LoVo (cell line): Measurements from ENCODE around the gene ABO.
A peak's percentile ranks its signal among the peaks of the same experiment; 100 is the strongest.
"Not testable (repeated sequence)": the region's sequence is repeated elsewhere in the genome, so short reads cannot be mapped to it uniquely, and the experiment has no call there.

ENCODE experiments used
- DNase-seq: peaks from one replicate; pipeline ENCODE4 v3.0.0-alpha.2; 2016; ENCODE audit warnings: low spot score

ABO gene

DNA sequence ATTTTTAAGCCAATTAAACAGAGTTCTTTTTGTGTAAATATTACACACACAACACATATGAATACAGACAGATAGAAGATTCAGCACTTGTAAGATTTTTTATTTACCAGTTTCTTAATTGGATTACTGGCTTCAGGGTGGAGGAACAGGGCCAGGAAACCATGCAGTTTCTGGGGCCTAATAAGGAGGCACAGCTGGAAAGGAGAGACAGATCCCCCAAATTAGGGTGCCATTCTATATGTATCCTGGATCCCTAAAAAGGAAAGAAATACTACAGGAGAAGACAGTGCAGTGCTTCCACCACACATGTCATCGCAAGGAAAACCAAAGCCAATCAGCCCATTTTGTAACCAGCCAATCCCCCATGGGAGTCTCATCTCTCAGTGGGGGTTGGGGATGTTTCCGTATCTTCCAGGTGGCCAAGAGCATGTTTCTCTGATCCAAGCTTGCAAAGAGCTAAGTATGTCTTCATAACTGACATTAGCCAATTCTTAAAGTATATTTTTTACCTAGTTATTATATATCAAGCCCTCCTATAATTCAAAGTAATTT, 15.8 kb upstream of the ABO start:
- no peak for DNase-seq

- DNase-seq, result no peak
These were observed 11.5 kb upstream of the ABO start for GRCh38 chr9:133286523-133286922.

DNA sequence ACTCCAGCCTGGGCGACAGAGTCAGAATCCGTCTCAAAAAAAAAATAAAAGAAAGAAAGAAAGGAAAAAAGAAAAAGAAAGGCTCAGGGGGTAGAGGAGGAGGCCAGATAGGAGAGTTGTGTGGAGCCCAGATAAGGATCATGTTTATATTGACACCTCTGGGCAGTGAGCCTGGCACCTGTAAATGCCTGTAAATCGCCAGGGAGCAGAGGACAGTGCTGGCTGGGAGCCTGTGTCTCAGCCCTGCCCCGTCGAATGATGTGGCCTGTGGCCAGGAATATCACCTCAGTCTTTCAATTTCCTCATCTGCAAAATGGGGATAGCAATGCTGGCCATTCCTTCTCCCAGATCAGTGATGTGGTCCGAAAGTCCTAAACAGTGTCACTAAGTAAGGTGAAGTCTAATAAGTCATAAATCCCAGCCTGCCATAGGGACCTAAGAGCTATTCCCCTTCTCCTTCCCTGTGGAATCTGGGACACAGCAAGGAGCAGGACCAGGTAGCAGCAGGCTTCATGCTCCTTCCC, 10.3 kb upstream of the ABO start:
- no peak for DNase-seq

GRCh38 chr9:133284362-133284761, 9.4 kb upstream of the ABO start:
- DNase-seq, result no peak

DNA sequence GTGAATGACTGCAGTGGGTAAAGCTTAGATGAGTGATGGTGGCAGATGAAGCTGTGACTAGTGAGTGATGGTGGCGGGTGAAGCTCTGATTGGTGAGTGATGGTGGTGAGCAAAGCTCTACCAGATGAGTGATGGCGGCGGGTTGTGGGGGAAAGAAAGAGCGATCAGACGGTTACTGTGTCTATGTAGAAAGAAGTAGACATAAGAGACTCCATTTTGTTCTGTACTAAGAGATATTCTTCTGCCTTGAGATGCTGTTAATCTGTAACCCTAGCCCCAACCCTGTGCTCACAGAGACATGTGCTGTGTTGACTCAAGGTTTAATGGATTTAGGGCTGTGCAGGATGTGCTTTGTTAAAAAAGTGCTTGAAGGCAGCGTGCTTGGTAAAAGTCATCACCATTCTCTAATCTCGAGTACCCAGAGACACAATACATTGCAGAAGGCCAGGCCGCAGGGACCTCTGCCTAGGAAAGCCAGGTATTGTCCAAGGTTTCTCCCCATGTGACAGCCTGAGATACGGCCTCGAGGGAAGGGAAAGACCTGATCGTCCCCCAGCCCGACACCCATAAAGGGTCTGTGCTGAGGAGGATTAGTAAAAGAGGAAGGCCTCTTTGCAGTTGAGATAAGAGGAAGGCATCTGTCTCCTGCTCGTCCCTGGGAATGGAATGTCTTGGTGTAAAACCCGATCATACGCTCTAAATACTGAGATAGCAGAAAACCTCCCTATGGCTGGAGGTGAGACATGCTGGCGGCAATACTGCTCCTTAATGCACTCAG, 8.4 kb upstream of the ABO start:
- DNase-seq, result not testable (repeated sequence)

DNA sequence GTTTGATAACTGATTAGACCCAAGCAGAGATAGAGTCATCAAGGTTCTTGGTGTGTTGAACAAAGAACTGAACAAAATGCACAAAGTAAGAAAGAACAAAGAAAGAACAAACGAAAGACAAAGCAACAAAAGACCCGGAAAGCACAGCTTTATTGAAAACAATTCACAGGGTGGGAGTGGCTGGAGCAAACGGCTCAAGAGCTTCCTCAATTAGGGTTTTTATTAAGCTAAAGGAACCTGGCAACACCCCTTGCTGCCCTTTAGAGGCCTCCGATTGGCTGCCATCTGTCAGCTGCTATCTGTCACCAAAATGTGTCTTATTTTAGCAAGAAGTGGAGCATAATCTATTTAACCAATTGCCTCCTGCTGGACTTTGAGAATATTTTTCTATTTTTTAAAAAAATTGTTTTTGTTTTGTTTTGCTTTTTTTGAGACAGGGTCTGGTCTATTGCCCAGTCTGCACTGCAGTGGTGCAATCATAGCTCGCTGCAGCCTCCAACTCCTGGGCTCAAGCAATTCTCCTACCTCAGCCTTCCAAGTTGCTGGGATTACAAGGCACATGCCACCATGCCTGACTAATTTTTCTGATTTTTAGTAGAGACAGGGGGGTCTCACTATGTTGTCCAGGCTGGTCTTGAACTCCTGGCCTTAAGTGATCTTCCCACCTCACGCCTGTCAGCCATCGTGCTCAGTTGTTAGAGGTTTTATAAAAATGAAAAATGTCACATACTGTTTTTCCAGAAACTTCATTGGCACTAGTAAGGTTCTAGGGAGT, 7.7 kb upstream of the ABO start:
- no peak for DNase-seq

DNA sequence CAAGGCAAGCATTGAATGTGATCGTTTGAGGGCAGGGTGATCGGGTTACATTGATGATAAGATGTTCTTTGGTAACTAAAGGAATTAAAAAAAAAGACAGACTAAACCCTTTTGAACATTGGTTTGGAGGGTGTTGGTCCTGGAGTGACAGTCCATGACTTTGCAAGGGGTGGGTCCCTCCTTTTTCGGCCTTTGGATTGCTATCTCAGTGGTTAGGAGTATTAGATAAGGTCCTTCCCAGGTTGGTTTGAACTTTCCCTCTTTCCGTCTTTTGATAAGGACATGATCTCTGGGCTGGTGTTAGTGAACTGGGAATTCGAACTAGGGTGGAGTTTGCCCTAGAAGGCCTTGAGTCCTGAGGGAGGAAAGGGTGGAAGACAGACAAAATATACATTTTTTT, 5.4 kb upstream of the ABO start:
- no peak for DNase-seq

DNA sequence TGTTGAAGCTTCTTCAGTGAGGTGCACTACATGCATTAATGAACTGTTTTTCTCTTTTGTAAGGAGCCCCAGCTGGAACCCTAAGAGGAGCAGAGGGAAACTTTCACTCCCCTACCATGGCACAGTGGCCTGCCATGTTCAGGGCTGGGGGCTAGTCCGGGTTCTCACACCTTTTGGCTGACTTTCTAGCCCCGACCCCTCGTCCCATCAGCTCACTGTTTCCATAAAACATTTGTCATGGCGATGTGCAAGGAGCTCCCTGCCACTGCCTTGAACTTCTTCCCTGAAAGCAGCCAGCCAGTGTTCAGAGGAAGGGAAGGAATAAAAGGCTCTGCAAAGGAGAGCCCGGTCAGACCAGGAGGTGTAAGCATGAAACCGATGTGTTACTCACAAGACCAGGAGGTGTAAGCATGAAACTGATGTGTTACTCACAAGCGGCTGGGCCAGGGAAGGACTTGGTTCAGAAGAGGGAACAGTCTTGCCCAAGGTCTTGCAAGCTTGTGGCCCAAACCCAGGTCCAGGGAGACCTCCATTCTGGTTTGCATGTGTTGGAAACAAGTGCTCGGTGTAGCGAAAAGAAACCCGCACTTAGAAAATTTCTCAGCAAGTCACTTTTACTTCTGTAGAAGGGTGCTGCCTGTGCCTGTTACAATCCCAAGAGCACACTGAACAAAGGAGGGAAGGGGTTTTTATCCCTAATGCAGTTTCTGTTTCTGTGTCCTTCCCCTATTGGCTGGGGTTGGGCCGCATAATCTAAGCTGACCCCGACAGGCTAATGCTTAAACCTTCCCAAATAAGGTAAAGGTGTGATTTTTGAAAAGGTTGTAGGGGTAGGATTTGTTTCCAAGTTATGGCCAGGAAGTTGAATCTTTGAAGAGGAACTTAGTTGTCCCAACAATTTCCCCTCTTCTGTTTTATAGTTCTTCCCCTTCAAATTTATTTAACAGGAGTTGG, 3.4 kb upstream of the ABO start:
- no peak for DNase-seq

GRCh38 chr9:133277467-133277866, 2.5 kb upstream of the ABO start:
- no peak for DNase-seq

GRCh38 chr9:133276923-133277322, 1.9 kb upstream of the ABO start:
- no peak for DNase-seq

DNA sequence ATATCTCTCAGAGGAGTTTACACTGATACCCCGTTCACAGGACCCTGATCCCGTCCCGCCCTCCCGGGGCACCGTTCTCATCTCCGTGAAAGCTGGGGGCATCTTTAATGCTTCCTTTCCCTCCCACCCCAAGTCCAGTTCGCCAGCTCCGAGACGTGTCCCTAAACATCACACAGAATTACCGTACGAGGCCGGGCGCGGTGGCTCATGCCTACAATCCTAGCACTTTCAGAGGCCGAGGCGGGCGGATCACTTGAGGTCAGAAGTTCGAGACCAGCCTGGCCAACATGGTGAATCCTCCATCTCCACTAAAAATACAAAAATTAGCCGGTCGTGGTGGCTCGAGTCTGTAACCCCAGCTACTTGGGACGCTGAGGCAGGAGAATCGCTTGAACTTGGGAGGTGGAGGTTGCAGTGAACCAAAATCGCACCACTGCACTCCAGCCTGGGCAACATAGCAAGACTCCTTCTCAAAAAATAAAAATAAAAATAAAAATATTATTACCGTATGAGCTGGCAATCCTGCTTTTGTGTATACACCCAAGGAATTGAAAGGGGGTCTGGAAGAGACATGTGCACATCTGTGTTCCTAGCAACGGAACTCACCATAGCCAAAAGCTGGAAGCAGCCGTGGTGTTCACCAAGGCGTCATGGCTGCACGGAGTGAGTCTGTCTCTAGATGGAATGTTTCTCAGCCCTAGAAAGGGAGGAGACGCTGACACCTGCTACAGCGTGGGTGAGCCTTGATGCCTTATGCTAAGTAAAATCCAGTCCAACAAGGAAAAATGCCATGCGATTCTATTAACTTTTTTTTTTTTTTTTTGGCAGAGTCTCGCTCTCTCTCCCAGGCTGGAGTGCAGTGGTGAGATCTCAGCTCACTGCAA, 1.2 kb upstream of the ABO start:
- DNase-seq, result no peak

- no peak for DNase-seq
These were observed 531 bp downstream of the ABO start for GRCh38 chr9:133274236-133275104.

DNA sequence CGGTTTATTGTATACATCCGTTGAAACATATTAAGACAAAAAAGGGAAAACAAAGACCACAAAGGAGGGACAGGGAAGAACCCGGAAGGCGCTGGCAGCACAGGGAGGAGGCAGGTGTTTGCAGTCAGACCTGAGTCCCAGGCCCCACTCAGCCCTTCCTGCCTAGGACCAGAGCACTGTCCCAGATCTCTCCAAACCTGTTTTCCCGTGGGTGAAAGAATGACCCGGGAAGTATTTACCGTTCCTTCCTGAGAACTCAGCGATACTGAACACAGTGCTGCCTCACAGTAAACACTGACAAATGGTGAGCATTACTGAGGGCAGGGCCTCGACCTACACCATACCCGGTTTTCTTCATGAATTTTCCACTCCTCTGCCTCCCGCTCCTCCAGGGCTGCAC, 1.2 kb downstream of the ABO start:
- no peak for DNase-seq

DNA sequence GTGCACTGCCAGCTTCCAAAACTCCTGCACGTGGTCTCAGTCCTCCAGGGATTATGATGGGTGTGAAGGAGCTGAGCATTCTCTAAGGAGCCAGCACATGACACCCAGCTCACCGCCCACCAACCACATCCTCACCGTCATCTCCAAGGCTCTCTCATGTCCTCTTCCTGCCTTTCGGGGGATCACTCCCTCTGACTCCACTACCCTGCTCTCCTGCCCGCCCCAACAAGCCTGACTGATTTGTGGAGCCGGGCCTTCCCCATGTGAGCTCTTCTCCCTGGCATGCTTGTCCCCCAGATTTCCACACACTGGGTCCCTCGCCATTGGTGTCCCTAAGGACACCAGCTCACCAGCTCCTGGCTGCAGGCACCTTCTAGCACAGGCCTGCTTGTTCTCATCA, 1.9 kb downstream of the ABO start:
- DNase-seq, result no peak

DNA sequence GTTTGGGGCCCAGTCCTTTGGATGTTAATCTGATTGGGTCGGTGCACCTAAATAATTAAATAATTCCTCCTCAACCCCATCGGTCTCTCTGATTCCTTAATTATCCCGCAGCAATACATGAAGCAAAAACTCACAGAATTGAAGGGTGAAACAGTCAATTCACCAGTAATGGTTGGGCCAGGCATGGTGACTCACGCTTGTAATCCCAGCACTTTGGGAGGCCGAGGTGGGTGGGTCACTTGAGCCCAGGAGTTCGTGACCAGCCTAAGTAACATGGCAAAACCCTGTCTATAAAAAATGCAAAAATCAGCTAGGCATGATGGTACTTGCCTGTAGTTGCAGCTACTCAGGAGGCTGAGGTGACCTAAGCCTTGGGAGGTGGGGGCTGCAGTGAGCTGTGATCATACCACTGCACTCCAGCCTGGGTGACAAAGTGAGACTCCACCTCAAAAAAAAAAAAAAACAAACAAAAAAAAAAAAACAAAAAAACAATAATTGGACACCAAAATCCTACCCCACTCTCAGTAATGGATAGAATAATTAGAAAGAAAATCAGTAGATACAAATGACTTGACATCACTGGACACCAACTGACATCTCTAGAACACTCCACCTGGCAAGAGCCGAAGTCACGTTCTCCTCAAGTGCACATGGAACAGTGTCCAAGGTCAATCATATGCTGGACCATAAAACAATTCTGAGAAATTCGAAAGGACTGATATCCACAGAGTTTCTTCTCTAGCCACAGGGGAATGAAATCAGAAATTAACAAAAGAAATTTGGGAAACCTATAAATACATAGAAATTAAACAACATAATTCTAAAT, 5.3 kb downstream of the ABO start:
- DNase-seq, result peak; percentile 24

GRCh38 chr9:133269136-133269535, 5.9 kb downstream of the ABO start:
- DNase-seq, result not testable (repeated sequence)

DNA sequence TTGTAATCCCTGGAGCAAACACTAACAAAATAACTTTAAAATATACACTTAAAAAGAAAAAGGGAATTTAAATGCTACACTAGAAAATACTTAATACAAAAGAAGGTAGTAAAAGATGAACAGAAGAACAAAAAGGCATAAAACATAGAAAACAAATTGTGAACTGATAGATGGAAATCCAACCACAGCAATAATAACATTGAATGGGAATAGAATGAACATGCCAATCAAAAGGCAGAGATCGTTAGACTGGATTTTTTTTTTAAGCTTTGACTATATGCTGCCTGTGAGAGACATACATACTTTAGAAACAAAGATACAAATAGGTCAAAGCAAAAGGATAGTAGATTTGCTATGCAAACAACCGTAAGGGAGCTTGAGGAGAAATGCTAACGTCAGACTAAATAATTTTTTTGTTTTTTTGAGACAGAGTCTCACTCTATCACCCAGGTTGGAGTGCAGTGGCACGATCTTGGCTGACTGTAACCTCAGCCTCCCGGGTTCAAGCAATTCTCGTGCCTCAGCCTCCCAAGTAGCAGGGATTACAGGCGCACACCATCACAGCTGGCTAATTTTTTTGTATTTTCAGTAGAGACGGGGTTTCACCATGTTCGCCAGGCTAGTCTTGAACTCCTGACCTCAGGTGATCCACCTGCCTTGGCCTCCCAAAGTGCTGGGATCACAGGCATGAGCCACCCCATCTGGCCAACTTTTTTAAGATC, 6.5 kb downstream of the ABO start:
- no peak for DNase-seq

- no peak for DNase-seq
These were observed 10.7 kb downstream of the ABO start for GRCh38 chr9:133264235-133264764.
